ENCODE data around the gene SUCNR1.
"Not testable (repeated sequence)": the region's sequence is repeated elsewhere in the genome, so short reads cannot be mapped to it uniquely, and the experiment has no call there.

Gene SUCNR1

DNA sequence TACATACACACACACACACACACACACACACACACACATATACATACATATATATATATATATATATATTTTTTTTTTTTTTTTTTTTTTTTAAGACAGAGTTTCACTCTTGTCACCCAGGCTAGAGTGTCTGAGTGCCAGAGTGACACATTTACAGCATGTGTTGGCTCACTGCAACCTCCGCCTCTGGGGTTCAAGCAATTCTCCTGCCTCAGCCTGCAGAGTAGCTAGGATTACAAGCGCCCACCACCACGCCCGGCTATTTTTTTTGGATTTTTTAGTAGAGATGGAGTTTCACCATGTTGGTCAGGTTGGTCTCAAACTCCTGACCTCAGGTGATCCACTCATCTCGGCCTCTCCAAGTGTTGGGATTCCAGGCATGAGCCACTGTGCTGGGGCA, 636 bp downstream of the SUCNR1 start:
- FAIRE-seq: not testable (repeated sequence)

DNA sequence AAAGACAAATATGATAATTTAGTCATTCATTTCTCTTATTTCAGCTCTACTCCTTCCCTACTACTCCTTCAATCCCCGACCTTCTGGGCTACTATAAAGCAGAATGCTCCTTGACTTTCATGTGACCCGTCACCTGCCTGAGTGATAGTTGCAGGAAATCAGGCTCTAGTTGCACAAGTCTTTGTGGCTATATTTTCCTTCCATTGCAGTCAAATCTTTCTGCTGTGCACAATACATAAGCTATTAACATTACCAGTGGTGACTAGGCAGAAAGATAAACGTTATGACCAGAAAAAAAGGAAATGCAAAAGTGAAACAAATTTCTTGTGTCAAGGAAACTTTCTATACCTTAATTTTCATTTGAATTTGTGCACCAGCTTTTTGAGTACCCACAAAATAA, 2.3 kb downstream of the SUCNR1 start:
- FAIRE-seq: no peak

DNA sequence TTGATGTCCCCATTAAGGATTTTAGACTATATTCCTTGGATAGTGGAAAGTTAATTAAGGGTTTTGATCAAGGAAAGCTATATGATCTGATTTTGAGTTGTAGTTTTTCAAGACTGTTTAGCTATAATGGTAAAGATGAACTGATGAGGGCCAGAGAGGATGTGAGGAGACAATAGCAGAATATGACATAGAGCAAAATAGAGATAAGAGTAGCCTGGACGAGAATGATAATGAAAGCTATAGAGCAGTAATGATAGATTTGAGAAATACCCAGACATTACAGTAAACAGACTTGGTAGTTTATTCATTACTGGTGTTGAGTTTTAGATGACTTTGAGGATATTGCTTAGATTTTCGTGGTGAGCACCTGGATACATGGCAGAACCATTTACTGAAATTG, 3.8 kb downstream of the SUCNR1 start:
- FAIRE-seq: no peak

DNA sequence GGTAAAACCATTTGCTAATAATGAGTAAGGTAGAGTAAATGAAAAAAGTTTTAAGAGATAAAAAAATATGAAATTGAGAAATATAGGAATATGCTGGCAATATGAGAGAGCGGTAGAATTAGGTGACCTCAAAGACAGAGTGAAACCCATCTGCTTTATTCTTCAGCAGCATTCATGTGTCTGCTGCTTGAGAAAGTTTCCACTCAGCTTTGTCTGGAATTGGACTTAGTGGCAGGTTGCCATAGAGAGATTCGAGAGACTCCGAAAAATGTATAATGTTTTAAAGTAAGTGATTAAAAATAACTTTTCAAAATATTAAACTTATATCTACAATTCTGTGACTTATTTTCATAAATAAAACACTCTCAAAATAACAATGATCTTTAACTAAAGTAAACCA, 5.0 kb downstream of the SUCNR1 start:
- FAIRE-seq: no peak

DNA sequence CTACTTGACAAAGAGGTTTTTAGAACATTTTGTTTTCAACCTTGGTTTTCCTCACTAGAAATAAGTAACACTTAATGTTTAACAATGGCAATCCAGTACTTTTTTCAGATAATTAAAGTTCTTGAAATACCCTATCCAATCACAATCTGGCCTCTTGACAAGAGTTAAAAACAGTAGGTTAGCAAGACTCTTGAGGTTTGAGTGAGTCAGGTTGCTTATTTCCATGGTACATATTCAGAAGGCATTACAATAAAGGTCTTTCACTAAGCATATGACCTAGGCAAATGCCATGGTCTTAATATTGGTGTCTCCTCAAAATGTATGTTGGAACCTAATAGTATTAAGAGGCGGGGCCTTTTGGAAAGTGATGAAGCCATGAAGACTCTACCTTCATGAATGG, 5.6 kb downstream of the SUCNR1 start:
- no peak for FAIRE-seq

DNA sequence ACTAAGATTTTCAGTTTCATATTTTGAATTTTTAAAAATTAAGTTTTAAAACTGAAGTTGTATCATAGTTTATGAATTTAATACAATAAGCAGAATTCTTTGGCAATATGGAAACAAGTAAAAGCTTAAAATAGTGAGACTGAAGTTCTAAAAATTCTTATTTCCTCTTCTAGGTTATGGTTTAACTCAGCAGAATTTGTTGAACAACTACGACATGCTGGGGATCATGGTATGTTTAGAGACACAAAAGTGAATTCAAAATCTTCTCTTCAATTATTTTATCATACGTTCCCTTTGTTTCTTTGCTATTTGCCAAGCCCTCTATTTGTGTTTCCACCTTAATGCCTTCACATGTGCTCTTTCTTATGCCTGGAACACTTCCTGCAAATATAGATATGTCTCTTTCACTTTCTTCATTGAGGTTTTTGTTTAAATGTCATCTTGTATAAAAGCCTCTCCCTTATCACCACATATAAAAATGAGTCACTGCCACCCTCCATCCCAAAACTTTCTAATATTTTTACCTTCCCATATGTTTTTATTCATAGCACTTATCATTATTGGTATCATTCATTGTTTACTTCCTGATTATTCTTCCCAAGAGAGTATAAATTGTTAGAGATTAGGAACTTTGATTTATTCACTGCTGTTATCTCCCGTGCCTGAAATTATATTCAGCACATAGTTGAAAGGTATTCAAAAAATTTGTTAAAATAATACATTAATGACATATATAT, 6.4 kb downstream of the SUCNR1 start:
- peak; percentile 44 for FAIRE-seq

DNA sequence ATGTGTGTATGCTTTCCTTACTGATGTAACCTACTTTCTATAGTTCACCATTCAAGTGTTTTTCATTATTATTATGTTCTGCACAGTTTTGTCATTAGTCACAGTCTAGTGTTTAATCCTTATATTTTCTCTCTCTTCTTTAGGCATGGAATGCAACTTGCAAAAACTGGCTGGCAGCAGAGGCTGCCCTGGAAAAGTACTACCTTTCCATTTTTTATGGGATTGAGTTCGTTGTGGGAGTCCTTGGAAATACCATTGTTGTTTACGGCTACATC, 6.9 kb downstream of the SUCNR1 start:
- FAIRE-seq: no peak

DNA sequence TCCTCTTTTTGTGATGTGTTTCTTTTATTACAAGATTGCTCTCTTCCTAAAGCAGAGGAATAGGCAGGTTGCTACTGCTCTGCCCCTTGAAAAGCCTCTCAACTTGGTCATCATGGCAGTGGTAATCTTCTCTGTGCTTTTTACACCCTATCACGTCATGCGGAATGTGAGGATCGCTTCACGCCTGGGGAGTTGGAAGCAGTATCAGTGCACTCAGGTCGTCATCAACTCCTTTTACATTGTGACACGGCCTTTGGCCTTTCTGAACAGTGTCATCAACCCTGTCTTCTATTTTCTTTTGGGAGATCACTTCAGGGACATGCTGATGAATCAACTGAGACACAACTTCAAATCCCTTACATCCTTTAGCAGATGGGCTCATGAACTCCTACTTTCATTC, 7.7 kb downstream of the SUCNR1 start:
- FAIRE-seq: no peak

DNA sequence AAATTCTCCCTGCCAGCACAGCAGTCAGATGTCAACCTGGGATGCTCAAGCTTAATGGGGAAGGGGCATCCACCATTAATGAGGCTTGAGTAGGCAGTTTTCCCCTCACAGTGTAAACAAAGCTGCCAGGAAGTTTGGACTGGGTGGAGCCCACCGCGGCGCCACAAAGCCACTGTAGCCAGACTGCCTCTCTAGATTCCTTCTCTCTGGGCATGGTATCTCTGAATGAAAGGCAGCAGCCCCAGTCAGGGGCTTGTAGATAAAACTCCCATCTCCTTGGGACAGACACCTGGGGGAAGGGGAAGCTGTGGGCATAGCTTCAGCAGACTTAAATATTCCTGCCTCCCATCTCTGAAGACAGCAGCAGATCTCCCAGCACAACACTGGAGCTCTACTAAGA, 12.0 kb downstream of the SUCNR1 start:
- not testable (repeated sequence) for FAIRE-seq

DNA sequence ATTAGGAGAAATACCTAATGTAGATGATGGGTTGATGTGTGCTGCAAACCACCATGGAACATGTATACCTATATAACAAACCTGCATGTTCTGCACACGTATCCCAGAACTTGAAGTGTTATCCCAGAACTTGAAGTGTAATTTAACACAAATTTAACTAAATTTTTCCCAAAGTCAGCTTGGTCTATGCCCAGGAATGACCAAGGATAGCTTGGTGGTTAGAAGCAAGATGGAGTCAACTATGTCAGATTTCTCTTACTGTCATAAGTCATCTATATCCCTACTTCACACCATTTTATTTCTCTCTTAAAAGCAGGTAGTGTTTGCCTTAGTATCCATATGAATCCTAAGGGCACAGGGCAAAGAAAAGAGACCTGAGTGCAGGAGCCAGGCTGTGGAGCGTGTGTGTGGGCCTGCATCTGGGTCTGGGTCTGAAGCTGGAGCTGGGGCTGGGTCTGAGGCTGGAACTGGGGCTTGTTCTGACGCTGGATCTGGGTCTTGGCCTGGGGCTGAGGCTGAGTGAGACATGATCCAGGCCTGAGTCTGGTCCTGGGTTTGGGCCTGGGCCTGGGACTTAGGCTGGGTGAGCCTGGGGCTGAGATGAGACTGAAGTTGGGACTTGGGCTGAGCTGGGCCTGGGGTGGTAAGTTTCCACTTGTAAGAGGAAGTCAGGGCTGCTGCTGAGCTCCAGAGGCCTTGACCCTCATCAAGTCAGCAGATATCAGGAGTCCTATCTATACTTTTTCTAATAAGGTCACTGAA, 14.2 kb downstream of the SUCNR1 start:
- FAIRE-seq: not testable (repeated sequence)

DNA sequence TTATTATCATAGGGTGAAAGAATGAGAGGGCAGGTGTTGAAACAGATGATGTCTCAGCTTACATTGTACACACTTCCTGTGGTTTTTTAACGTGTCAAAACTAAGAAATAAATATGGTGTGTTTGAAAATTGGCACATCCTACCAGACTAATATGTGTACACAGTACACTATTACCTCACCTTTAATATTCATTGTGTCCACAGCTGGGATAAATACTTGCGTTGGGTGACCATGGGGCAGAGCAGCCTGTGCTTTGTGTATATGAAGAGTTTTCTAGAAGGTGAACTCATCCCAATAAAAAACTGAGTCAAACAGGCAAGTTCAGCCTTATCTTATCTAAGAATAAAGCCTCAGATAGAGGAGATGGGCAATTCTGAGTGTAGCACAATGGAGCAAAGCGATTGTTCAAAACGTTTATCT, 17.3 kb downstream of the SUCNR1 start:
- FAIRE-seq: no peak

DNA sequence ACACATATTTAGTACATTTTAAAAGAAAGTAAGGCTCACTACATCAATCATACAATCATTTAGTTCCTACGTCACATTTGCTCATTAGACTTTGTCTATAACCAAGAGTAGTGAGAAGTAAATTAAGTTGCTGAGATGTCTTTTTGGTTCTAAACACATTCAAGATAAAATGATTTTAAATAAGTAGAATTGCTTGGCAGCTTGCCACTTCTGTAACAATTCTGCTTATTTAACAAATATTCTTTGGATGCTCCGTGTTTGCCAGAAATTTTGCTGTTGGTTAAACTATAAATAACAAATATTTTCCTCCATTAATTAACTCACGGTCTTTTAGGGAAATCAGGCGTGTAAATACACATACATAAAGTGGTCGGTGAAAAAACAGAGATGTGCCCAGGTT, 18.3 kb downstream of the SUCNR1 start:
- no peak for FAIRE-seq

DNA sequence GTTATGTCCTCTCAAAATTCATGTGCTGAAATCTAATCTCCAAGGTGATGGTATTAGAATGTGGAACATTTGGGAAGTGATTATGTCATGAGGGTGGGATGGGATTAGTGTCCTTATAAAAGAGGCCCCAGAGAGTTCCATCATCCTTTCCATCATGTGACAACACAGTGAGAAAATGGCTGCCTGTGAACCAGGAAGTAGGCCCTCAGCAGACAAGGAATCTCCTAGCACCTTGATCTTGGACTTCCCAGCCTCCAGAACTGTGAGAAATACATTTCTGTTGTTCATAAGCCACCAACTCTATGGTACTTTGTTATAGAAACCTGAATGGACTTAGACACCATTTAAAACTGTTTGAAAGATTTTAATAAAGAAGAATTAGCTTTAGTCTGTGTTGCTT, 20.8 kb downstream of the SUCNR1 start:
- FAIRE-seq: no peak

DNA sequence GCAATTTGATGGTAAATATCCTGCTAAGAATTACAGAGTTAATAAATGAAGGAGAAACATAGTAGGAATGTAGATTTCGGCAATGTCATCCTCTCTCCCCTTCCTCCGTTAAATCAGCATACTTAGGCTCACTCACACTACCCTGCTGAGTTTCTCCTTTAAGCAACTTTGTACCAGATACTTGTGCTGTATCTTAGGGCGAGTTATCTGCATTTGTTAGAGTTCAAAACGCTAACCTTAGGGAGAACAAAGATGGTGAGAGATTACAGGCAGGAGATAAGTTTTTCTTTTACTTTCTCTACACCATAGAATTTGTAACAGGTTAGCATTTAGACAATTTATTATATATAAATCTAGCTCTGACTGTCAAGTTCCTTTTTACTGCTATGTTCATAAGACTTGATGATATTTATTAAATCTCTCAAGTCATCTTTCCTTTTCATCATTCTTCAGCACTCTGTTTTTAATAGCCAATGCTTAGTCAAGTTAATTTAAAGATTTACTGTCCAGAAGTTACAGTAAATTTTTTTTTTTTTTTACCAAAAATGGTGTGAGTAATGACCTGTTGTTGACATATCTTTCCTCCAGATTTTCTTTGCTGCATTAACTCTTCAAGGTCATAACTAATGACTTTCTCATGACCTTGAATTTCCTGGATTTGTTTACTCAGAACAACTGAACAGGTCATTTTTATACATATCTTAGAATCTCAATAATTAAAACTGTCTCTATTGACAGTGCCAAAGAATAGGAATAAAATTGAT, 22.2 kb downstream of the SUCNR1 start:
- no peak for FAIRE-seq

DNA sequence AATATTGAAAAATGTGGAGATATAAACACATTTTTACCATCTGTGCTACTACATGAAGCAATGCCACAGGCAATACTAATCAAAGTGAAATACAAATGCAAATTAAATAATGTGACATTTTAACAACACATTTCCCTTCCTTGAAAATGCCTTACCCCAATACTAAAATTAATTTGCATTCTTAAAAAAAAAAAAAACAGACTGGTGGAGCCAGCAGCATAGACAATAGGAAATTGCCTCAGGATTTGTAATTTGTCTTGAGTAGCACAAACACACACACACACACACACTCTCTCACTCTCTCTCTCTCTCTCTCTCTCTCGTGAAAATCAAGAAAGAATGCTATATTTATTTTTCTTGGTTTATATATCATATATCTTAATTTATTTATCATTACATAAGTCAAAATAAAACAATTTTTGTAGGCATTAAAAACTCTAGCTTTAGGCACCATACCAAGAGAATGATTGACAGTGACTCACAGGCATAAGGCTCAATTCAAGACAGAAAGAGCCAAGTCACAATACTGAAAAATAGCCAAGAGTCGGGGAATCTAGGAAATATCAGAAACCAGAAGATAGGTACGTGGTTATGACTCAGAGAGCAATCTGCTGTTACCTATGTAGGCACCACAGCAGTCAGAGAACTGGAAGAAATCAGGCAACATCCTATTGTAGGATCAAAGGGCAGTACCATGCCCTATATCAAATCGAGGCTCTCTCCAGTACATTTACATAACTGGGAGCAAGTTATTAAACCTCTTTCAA, 23.0 kb downstream of the SUCNR1 start:
- no peak for FAIRE-seq

DNA sequence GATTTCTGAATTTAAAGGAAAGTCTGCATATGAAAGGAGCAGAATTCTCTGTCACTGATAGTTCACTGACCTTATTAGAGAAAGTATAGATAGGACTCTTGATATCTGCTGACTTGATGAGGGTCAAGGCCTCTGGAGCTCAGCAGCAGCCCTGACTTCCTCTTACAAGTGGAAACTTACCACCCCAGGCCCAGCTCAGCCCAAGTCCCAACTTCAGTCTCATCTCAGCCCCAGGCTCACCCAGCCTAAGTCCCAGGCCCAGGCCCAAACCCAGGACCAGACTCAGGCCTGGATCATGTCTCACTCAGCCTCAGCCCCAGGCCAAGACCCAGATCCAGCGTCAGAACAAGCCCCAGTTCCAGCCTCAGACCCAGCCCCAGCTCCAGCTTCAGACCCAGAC, 24.7 kb downstream of the SUCNR1 start:
- FAIRE-seq: not testable (repeated sequence)

DNA sequence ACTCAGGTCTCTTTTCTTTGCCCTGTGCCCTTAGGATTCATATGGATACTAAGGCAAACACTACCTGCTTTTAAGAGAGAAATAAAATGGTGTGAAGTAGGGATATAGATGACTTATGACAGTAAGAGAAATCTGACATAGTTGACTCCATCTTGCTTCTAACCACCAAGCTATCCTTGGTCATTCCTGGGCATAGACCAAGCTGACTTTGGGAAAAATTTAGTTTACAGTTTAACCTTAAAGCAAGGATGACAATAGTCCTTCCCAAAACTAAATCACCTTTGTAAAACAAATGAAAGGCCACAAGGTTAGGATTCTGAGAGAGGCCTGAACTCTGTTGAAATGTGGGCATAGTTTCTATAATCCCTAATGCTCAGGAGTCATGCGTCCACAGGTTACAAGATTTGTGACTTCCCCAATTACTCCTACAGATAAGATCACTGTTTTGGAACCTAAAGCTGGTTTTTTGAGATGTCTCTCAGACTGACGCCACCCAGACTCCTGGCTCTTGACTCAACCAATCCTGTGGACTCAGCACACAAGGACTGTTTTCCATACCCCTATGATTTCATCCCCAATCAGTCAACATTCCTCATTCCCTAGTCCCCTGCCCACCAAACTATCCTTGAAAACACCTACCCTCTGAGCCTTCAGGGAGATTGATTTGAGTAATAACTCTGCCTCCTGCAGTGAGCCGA, 25.3 kb downstream of the SUCNR1 start:
- not testable (repeated sequence) for FAIRE-seq

DNA sequence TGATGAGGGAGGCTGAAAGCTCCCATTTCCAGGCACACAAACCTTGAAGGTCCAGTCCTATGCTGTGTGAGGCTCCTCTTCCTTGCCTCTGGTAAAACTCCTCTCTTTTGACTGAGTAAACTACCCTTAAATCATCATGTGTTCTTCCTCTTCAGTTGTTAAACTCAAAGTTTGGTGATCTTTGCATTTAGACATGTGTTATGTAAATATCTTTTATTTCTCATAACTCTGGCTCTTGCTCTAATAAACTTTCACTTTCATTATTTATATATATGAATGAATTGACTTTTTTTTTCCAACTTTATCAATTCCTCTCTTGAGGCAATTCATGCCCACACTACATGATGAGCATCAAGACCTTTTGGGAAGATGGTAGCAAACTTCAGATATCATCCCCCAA, 26.6 kb downstream of the SUCNR1 start:
- FAIRE-seq: no peak

DNA sequence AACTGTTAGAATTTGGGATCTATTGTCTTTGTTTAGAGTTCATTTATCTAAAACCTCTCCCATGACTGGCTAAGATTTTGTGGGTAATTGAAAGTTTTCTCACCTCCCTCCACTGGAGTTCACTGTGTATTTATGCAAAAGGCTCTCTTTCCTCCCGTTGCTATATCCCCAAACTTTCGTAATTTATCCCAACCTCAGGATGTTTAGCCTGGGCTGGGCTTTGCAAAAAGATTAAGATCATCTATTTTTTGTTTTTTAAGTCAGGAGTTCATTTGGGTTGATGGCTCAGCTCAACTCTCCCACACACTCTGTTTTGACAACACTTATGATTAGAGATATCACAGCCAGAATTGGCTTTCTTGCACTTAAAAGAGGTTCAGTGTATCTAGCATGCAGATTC, 27.0 kb downstream of the SUCNR1 start:
- FAIRE-seq: no peak

DNA sequence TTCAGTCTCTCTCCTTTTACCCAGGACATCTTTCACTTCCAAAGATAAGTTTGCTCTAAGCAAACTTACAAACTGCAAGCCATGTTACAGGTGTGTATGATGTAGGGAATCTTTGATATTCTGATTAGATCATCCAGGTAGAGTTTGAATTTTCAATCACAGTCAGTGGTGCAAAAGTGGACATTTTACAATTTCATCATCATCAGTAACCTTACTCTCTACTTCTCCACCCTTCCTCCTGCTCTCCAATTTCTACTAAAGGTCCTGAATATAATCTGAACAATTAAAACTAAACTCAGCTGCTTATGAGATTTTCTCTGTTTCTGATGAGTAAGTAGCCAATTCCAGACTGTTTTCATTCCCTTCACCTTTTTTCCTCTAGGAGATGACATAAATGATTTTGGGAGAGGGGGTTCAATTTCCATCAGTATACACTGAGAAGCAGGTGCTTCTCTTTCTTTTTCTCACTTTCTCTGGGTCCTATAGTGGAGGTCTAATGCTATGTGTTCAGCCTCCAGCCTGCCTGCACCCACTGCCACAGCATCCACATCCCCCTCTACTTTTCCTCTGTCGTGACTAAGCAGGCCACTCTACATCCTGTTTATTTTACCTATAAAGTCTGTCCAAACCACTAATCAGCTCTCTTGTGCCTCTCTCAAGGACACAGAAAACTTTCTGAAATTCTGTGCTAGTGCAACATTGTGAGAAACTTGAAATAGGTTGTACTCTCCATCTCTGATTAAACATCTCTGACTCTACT, 27.6 kb downstream of the SUCNR1 start:
- FAIRE-seq: no peak

DNA sequence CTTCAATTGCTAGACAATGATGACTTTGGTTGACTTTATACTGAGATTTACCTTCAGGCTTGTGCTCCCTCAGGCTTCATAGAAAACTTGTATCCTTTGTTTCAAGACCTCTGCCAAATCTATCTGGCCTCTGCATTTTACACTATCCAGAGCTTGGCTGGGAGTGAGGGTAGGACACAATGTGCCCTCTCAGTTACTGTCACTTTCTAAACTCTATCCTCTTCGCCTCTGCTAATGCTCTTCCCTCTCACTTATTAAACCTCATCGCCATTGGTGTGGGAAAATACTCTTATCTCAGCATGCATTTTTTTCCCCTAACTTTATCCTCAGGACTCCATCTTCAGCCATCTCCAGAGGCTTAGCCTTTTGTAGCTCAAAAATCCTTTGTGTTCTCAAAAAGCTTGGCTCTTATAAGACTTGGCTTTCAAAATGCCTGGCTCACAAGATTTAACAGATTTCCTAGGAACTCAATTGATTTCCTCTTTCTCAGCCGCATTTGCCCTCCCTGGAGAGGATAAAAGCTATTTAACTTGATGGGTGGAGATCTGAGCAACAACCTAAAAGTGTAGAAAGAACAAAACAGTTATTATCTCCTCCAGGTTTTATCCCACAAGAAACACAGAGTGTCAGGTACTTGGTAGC, 28.3 kb downstream of the SUCNR1 start:
- no peak for FAIRE-seq
